Adrenal gland (tissue), 5 donors: ENCODE measurements around the gene PORCN.

ENCODE experiments used
- POLR2A ChIP-seq, 2 donors: fragments of 450-650 bp; IDR thresholded peaks; one replicate each; pipeline ENCODE4 v1.6.1; 2017; ENCODE audit warnings: antibody characterized with exemption in 2 of 2, mild to moderate bottlenecking in 2 of 2, moderate library complexity in 1 of 2
- TF ChIP-seq, protein P1 (sequence below), 6 experiments: fragments of 450-650 bp in 4 of 6; fragments of 200-600 bp in 2 of 6; sonication (generic) in 1 of 6; IDR thresholded peaks; 1 replicate in 5 of 6; 2 replicates in 1 of 6; pipeline versions ENCODE4 v1.5.1 to v1.8.0; 2016 to 2021; ENCODE audit warnings: antibody characterized with exemption in 6 of 6, mild to moderate bottlenecking in 2 of 6, moderate library complexity in 1 of 6
- donor health status: DM: no; HTN: no; CAD: no.

- TF ChIP-seq, protein P1, sequence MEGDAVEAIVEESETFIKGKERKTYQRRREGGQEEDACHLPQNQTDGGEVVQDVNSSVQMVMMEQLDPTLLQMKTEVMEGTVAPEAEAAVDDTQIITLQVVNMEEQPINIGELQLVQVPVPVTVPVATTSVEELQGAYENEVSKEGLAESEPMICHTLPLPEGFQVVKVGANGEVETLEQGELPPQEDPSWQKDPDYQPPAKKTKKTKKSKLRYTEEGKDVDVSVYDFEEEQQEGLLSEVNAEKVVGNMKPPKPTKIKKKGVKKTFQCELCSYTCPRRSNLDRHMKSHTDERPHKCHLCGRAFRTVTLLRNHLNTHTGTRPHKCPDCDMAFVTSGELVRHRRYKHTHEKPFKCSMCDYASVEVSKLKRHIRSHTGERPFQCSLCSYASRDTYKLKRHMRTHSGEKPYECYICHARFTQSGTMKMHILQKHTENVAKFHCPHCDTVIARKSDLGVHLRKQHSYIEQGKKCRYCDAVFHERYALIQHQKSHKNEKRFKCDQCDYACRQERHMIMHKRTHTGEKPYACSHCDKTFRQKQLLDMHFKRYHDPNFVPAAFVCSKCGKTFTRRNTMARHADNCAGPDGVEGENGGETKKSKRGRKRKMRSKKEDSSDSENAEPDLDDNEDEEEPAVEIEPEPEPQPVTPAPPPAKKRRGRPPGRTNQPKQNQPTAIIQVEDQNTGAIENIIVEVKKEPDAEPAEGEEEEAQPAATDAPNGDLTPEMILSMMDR (IDR thresholded peaks at IDR 0.05): no peak
- peak in 1 of 2 donors; percentile 55 for TF ChIP-seq POLR2A (IDR thresholded peaks at IDR 0.05)
Measured at GRCh38 chrX:48508400-48509244, at the start of gene PORCN.
